Pancreas (tissue), 10 donors: Measurements from ENCODE around the gene ULK4. TPM values are rescaled to one million over a fixed set of nuclear protein-coding genes. Genes with fewer than 3 reads are reported as not detected.

ENCODE experiments used
- ATAC-seq, 4 donors: fragments of 200-7000 bp; cut with Tn5 transposase; one replicate each; pipeline versions ENCODE4 v1.8.0 to v1.9.1; 2020; ENCODE audit warnings: mild to moderate bottlenecking in 4 of 4, moderate library complexity in 4 of 4
- DNase-seq, 6 donors: peaks; one replicate each; pipeline ENCODE4 v3.0.0-alpha.2; 2020
- FAIRE-seq: peaks from 2 replicates; lab custom pipeline; 2012; peaks lifted over from hg19 to GRCh38; lab: Jason Lieb, UNC
- H3K27ac ChIP-seq, 4 donors: fragments of 200-600 bp; sonication (generic); 1 replicate in 3 of 4; 2 replicates in 1 of 4; pipeline versions ENCODE4 v1.5.0 to v1.8.0; 2020
- H3K27me3 ChIP-seq, 4 donors: fragments of 200-600 bp; one replicate each; pipeline ENCODE4 v1.8.0; 2021
- H3K36me3 ChIP-seq, 3 donors: fragments of 200-600 bp; sonication (generic) in 1 of 3; one replicate each; pipeline versions ENCODE4 v1.5.0 to v1.8.0; 2020 to 2021
- H3K4me1 ChIP-seq, 3 donors: fragments of 200-600 bp; one replicate each; pipeline ENCODE4 v1.8.0; 2021
- H3K4me3 ChIP-seq, 4 donors: fragments of 200-600 bp; sonication (generic) in 2 of 4; one replicate each; pipeline versions ENCODE4 v1.5.0 to v1.8.0; 2020 to 2021
- H3K9me3 ChIP-seq, 4 donors: fragments of 200-600 bp; one replicate each; pipeline ENCODE4 v1.8.0; 2021
- CTCF ChIP-seq, 4 donors: fragments of 200-600 bp; sonication (generic) in 3 of 4; IDR thresholded peaks; one replicate each; pipeline versions ENCODE4 v1.5.0 to v1.8.0; 2021; ENCODE audit warnings: antibody characterized with exemption in 4 of 4
- WGBS, 2 donors: extraction: QIAGEN DNeasy Blood & Tissue Kit; methylation state at CpG; one replicate each; pipeline ENCODE4 v1.1.7; 2013; 5-methylcytosine and 5-hydroxymethylcytosine counted together
- intact Hi-C, 3 donors: fragments of 100-400 bp; cut with DNase I; formaldehyde crosslinking; loops; one replicate each; pipeline versions ENCODE4 v1.11.1 to v1.14.2; 2022
- polyA plus RNA-seq, 2 donors: library from polyadenylated mRNA; stranded (reverse); fragments of 200-250 nt; gene quantifications; one replicate each; pipeline ENCODE4 v1.2.3, GENCODE V29; 2013
- total RNA-seq, 6 donors: library from RNA; stranded (reverse); fragmentation: NEBNext Ultra II Directional in 4 of 6; extraction: Animal tissue kit (Norgen Biotek cat#: 25700) in 4 of 6; gene quantifications; one replicate each; pipeline versions ENCODE4 v1.2.1 to v1.2.4, GENCODE V29; 2021 to 2023
- donor health status: healthy with polysubstance abuse.
- donor health status: DM: no; HTN: no; CAD: no; lungs with moderate emphysema.
- donor health status: DM: no; HTN: no; CAD: no.
- donor health status: control.
- donor health status: control.
- donor health status: Bipolar disorder and iron deficiency.
- donor health status: DM: yes; HTN: yes; CAD: no.
- donor health status: DM: no; HTN: no; CAD: no.
- donor health status: DM: no; HTN: no; CAD: no.
- donor health status: DM: yes; HTN: yes; CAD: no.

Gene ULK4
- total and polyA plus RNA-seq, 8 donors: 2.3 to 8.6 (median 4.2) TPM

GRCh38 chr3:41746215-41746614 lies 215.7 kb downstream of the ULK4 start:
- Histone ChIP-seq H3K36me3 (no peaks in the 10 kb centered on the region), H3K27me3 (no peaks in the 10 kb centered on the region), H3K9me3 (no peaks in the 10 kb centered on the region), H3K27ac (no peak overlapping the region), H3K4me1 (no peaks in the 10 kb centered on the region), H3K4me3 (no peak overlapping the region)
- no peak for TF ChIP-seq CTCF (IDR thresholded peaks at IDR 0.05)
- no peak for ATAC-seq
- intact Hi-C loops: no loop called here
- DNase-seq: no peak
- FAIRE-seq: no peak
- 85 to 95% methylated on average over 1 of the region's 1 CpG for WGBS, 2 donors

- no peak for DNase-seq
- H3K4me1 ChIP-seq: no peaks in the 10 kb centered on the region
- intact Hi-C loops: no loop called here
Observed at GRCh38 chr3:41742121-41742520, 219.8 kb downstream of the ULK4 start.

GRCh38 chr3:41740374-41740886 lies 221.5 kb downstream of the ULK4 start:
- Histone ChIP-seq H3K4me1 (no peaks in the 10 kb centered on the region), H3K9me3 (no peaks in the 10 kb centered on the region), H3K4me3 (no peak overlapping the region), H3K27me3 (no peaks in the 10 kb centered on the region), H3K27ac (no peak overlapping the region), H3K36me3 (no peaks in the 10 kb centered on the region)
- 88 to 94% methylated on average over 3 of the region's 3 CpGs for WGBS, 2 donors
- TF ChIP-seq CTCF (IDR thresholded peaks at IDR 0.05): no peak
- no peak for ATAC-seq
- intact Hi-C loops: no loop called here
- no peak for DNase-seq
- FAIRE-seq: no peak

More at GRCh38 chr3:41742121-41742520, 219.8 kb downstream of the ULK4 start:
- no peak overlapping the region for H3K27ac ChIP-seq
- no peaks in the 10 kb centered on the region for H3K27me3 ChIP-seq
- ATAC-seq: no peak
- no peak for FAIRE-seq
- no peak overlapping the region for H3K4me3 ChIP-seq
- H3K36me3 ChIP-seq: no peaks in the 10 kb centered on the region
- no peaks in the 10 kb centered on the region for H3K9me3 ChIP-seq
- TF ChIP-seq CTCF (IDR thresholded peaks at IDR 0.05): no peak

- no peak for FAIRE-seq
Observed at GRCh38 chr3:41726891-41727290, 235.0 kb downstream of the ULK4 start.

More at GRCh38 chr3:41726891-41727290, 235.0 kb downstream of the ULK4 start:
- Histone ChIP-seq H3K36me3 (no peaks in the 10 kb centered on the region), H3K27me3 (no peaks in the 10 kb centered on the region), H3K9me3 (no peaks in the 10 kb centered on the region), H3K4me1 (no peaks in the 10 kb centered on the region), H3K27ac (no peak overlapping the region), H3K4me3 (no peak overlapping the region)
- intact Hi-C loops: no loop called here
- WGBS, 2 donors: 97 to 98% methylated on average over 3 of the region's 3 CpGs
- DNase-seq (no peak), ATAC-seq (no peak)
- no peak for TF ChIP-seq CTCF (IDR thresholded peaks at IDR 0.05)
